ENCODE results near the gene PACRGL. TPM values are rescaled to one million over a fixed set of nuclear protein-coding genes. Genes with fewer than 3 reads are reported as not detected.
A peak's percentile ranks its signal among the peaks of the same experiment; 100 is the strongest.
"Not testable (repeated sequence)": the region's sequence is repeated elsewhere in the genome, so short reads cannot be mapped to it uniquely, and the experiment has no call there.

Gene PACRGL
- polyA plus RNA-seq, 4 donors = 4.3 to 18.8 (median 9.8) TPM

DNA sequence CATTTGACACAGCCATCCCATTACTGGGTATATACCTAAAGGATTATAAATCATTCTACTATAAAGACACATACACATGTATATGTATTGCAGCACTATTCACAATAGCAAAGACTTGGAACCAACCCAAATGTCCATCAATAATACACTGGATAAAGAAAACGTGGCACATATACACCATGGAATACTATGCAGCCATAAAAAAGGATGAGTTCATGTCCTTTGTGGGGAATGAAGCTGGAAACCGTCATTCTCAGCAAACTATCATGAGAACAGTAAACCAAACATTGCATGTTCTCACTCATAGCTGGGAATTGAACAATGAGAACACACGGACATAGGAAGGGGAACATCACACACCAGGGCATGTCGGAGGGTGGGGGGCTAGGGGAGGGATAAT, 45.7 kb downstream of the PACRGL start:
- not testable (repeated sequence) for FAIRE-seq
- 89 to 93% (median 93%) methylated on average over 4 of the region's 4 CpGs for WGBS, 3 donors

GRCh38 chr4:20752641-20753040, 52.4 kb downstream of the PACRGL start:
- 85 to 94% (median 93%) methylated on average over 3 of the region's 3 CpGs for WGBS, 3 donors
- FAIRE-seq (no peak), DNase-seq (no peak)
- no peak overlapping the region for H3K27ac ChIP-seq (ENCODE audit: low read depth in 1 of 3, low read length in 2 of 3)
- H3K4me3 ChIP-seq (ENCODE audit: low read depth in 1 of 3, low read length in 3 of 3) = no peak overlapping the region
- no peaks in the 10 kb centered on the region for H3K36me3 ChIP-seq (ENCODE audit: control insufficient read depth in 3 of 3, insufficient read depth in 2 of 3, low read depth in 1 of 3, low read length in 3 of 3)
- no peaks in the 10 kb centered on the region for H3K4me1 ChIP-seq (ENCODE audit: control insufficient read depth in 3 of 3, insufficient read depth in 2 of 3, low read depth in 1 of 3, low read length in 2 of 3)
- no peaks in the 10 kb centered on the region for H3K9me3 ChIP-seq (ENCODE audit: control insufficient read depth in 2 of 2, insufficient read depth in 1 of 2, low read depth in 1 of 2, low read length in 1 of 2)
- H3K27me3 ChIP-seq (ENCODE audit: control insufficient read depth in 3 of 3, insufficient read depth in 3 of 3, low read length in 3 of 3) = no peaks in the 10 kb centered on the region

More for the DNA sequence above, 45.7 kb downstream of the PACRGL start:
- H3K27ac ChIP-seq (ENCODE audit: low read depth in 1 of 3, low read length in 2 of 3); H3K4me1 ChIP-seq (ENCODE audit: control insufficient read depth in 3 of 3, insufficient read depth in 2 of 3, low read depth in 1 of 3, low read length in 2 of 3); H3K4me3 ChIP-seq (ENCODE audit: low read depth in 1 of 3, low read length in 3 of 3); H3K9me3 ChIP-seq (ENCODE audit: control insufficient read depth in 2 of 2, insufficient read depth in 1 of 2, low read depth in 1 of 2, low read length in 1 of 2); H3K36me3 ChIP-seq (ENCODE audit: control insufficient read depth in 3 of 3, insufficient read depth in 2 of 3, low read depth in 1 of 3, low read length in 3 of 3); DNase-seq; H3K27me3 ChIP-seq (ENCODE audit: control insufficient read depth in 3 of 3, insufficient read depth in 3 of 3, low read length in 3 of 3): not testable (repeated sequence)

DNA sequence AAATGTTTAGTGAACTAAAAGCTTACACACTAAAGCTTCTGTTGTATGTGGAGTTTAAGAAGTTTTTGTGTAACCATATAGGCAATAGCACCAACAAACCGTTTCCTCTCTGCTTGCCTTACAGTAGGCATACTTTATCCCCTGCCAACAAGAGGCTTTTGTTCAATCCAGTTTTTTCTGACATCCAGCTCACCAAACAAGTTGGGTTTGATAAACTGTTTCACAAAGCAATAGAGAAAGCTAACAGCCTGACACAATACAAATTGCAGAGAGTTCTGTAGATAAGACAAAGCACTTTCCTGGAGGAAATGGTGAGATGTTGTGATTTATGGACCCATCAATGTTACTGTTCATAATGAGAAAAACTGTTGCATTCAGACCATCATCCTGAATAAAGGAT, 53.8 kb downstream of the PACRGL start:
- no peak overlapping the region for H3K4me3 ChIP-seq (ENCODE audit: low read depth in 1 of 3, low read length in 3 of 3)
- no peaks in the 10 kb centered on the region for H3K27me3 ChIP-seq (ENCODE audit: control insufficient read depth in 3 of 3, insufficient read depth in 3 of 3, low read length in 3 of 3)
- H3K4me1 ChIP-seq (ENCODE audit: control insufficient read depth in 3 of 3, insufficient read depth in 2 of 3, low read depth in 1 of 3, low read length in 2 of 3) = no peaks in the 10 kb centered on the region
- H3K27ac ChIP-seq (ENCODE audit: low read depth in 1 of 3, low read length in 2 of 3) = no peak overlapping the region
- WGBS, 3 donors = 50 to 65% (median 64%) methylated on average over 1 of the region's 1 CpG
- no peaks in the 10 kb centered on the region for H3K9me3 ChIP-seq (ENCODE audit: control insufficient read depth in 2 of 2, insufficient read depth in 1 of 2, low read depth in 1 of 2, low read length in 1 of 2)
- no peaks in the 10 kb centered on the region for H3K36me3 ChIP-seq (ENCODE audit: control insufficient read depth in 3 of 3, insufficient read depth in 2 of 3, low read depth in 1 of 3, low read length in 3 of 3)
- DNase-seq (no peak), FAIRE-seq (no peak)

- Histone ChIP-seq H3K27me3 (ENCODE audit: control insufficient read depth in 3 of 3, insufficient read depth in 3 of 3, low read length in 3 of 3) (no peaks in the 10 kb centered on the region), H3K4me3 (ENCODE audit: low read depth in 1 of 3, low read length in 3 of 3) (no peak overlapping the region), H3K36me3 (ENCODE audit: control insufficient read depth in 3 of 3, insufficient read depth in 2 of 3, low read depth in 1 of 3, low read length in 3 of 3) (no peaks in the 10 kb centered on the region), H3K9me3 (ENCODE audit: control insufficient read depth in 2 of 2, insufficient read depth in 1 of 2, low read depth in 1 of 2, low read length in 1 of 2) (no peaks in the 10 kb centered on the region), H3K27ac (ENCODE audit: low read depth in 1 of 3, low read length in 2 of 3) (no peak overlapping the region), H3K4me1 (ENCODE audit: control insufficient read depth in 3 of 3, insufficient read depth in 2 of 3, low read depth in 1 of 3, low read length in 2 of 3) (no peaks in the 10 kb centered on the region)
- FAIRE-seq (no peak), DNase-seq (no peak)
- 76 to 83% (median 82%) methylated on average over 2 of the region's 2 CpGs for WGBS, 3 donors
Measured at GRCh38 chr4:20760053-20760452, 59.8 kb downstream of the PACRGL start.

DNA sequence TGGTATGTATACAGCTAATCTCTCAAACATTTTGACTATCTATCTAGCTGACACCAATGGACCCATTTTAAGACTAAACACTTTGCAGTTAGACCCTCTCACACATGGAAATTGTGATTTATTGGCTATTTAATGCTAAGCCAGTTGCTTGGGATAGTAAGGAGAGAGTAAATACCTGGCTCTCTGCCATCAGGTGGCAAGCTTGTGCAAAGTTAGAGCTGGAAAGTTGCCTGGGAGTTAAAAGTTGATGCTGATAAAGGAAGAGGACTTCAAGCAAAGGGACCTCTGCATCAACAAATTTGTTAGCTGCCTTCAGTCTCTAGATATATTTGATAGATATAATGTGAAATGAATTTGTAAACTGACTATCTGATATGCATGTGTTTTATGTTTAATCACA, 61.1 kb downstream of the PACRGL start:
- no peaks in the 10 kb centered on the region for H3K9me3 ChIP-seq (ENCODE audit: control insufficient read depth in 2 of 2, insufficient read depth in 1 of 2, low read depth in 1 of 2, low read length in 1 of 2)
- no peaks in the 10 kb centered on the region for H3K36me3 ChIP-seq (ENCODE audit: control insufficient read depth in 3 of 3, insufficient read depth in 2 of 3, low read depth in 1 of 3, low read length in 3 of 3)
- no peak for FAIRE-seq

DNA sequence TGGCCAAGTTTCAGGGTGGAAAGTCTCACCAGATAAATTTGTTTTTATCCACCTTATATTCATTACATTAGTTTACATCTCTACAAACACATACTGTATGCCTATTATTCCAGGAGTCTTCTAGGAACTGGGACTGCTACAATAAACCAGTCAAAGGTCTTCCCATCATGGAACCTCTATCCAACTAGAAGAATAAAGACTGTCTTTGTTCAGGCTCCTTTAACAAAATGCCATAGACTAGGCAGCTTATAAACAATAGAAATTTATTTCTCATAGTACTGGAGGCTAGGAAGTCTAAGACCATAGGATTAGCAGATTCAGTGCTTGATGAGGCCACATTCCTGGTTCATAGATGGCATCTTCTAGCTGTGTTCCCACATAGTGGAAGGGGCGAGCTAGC, 61.6 kb downstream of the PACRGL start:
- no peak for DNase-seq
- Histone ChIP-seq H3K27ac (ENCODE audit: low read depth in 1 of 3, low read length in 2 of 3) (no peak overlapping the region), H3K27me3 (ENCODE audit: control insufficient read depth in 3 of 3, insufficient read depth in 3 of 3, low read length in 3 of 3) (no peaks in the 10 kb centered on the region), H3K4me1 (ENCODE audit: control insufficient read depth in 3 of 3, insufficient read depth in 2 of 3, low read depth in 1 of 3, low read length in 2 of 3) (no peaks in the 10 kb centered on the region), H3K4me3 (ENCODE audit: low read depth in 1 of 3, low read length in 3 of 3) (no peak overlapping the region), H3K36me3 (ENCODE audit: control insufficient read depth in 3 of 3, insufficient read depth in 2 of 3, low read depth in 1 of 3, low read length in 3 of 3) (no peaks in the 10 kb centered on the region), H3K9me3 (ENCODE audit: control insufficient read depth in 2 of 2, insufficient read depth in 1 of 2, low read depth in 1 of 2, low read length in 1 of 2) (no peaks in the 10 kb centered on the region)
- no peak for FAIRE-seq
- 94 to 98% (median 95%) methylated on average over 1 of the region's 1 CpG for WGBS, 3 donors

More for the DNA sequence above, 61.1 kb downstream of the PACRGL start:
- Histone ChIP-seq H3K27ac (ENCODE audit: low read depth in 1 of 3, low read length in 2 of 3) (no peak overlapping the region), H3K4me3 (ENCODE audit: low read depth in 1 of 3, low read length in 3 of 3) (no peak overlapping the region), H3K27me3 (ENCODE audit: control insufficient read depth in 3 of 3, insufficient read depth in 3 of 3, low read length in 3 of 3) (no peaks in the 10 kb centered on the region), H3K4me1 (ENCODE audit: control insufficient read depth in 3 of 3, insufficient read depth in 2 of 3, low read depth in 1 of 3, low read length in 2 of 3) (no peaks in the 10 kb centered on the region)
- DNase-seq = no peak

DNA sequence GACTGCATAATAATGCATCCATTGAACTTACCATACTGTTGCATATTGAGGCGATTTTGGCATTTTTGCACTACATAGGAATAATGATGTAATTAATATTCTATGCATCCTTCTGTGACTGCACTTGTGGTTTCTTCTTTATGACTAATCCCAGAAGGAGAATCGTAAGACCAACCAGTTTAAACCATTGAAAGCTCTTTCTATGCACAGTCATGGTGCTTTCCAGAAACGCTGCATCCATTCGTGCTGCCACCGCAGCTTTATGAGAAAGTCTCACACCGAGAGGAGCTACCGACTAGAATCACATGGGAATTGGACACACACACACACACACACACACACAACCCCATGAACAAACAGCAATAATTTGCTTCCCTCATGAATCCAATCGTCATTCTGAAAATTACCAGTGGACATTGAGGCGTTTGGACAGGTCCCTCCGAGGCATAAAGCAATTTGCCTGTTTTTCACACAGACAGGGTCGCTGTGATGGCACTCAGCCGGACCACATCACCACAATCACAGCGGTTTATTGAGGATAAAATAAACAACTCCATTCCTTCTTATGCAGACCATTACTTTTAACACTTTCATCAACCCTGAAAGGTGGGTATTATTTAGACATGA, 64.2 kb downstream of the PACRGL start:
- Histone ChIP-seq H3K27ac (ENCODE audit: low read depth in 1 of 3, low read length in 2 of 3) (no peak overlapping the region), H3K4me1 (ENCODE audit: control insufficient read depth in 3 of 3, insufficient read depth in 2 of 3, low read depth in 1 of 3, low read length in 2 of 3) (no peaks in the 10 kb centered on the region), H3K9me3 (ENCODE audit: control insufficient read depth in 2 of 2, insufficient read depth in 1 of 2, low read depth in 1 of 2, low read length in 1 of 2) (no peaks in the 10 kb centered on the region), H3K4me3 (ENCODE audit: low read depth in 1 of 3, low read length in 3 of 3) (no peak overlapping the region), H3K36me3 (ENCODE audit: control insufficient read depth in 3 of 3, insufficient read depth in 2 of 3, low read depth in 1 of 3, low read length in 3 of 3) (no peaks in the 10 kb centered on the region), H3K27me3 (ENCODE audit: control insufficient read depth in 3 of 3, insufficient read depth in 3 of 3, low read length in 3 of 3) (no peaks in the 10 kb centered on the region)
- no peak for DNase-seq
- no peak for FAIRE-seq
- WGBS, 3 donors = 79 to 90% (median 86%) methylated on average over 13 of the region's 13 CpGs

- no peak for FAIRE-seq
- DNase-seq = peak; percentile 37 to 60
- WGBS, 3 donors = 31 to 35% (median 34%) methylated on average over 14 of the region's 14 CpGs
- Histone ChIP-seq H3K9me3 (ENCODE audit: control insufficient read depth in 2 of 2, insufficient read depth in 1 of 2, low read depth in 1 of 2, low read length in 1 of 2) (no peaks in the 10 kb centered on the region), H3K4me1 (ENCODE audit: control insufficient read depth in 3 of 3, insufficient read depth in 2 of 3, low read depth in 1 of 3, low read length in 2 of 3) (peaks cover 0 to 3% (median 0%) of the 10 kb centered on the region in 3 donors), H3K36me3 (ENCODE audit: control insufficient read depth in 3 of 3, insufficient read depth in 2 of 3, low read depth in 1 of 3, low read length in 3 of 3) (no peaks in the 10 kb centered on the region), H3K27me3 (ENCODE audit: control insufficient read depth in 3 of 3, insufficient read depth in 3 of 3, low read length in 3 of 3) (no peaks in the 10 kb centered on the region), H3K27ac (ENCODE audit: low read depth in 1 of 3, low read length in 2 of 3) (no peak overlapping the region), H3K4me3 (ENCODE audit: low read depth in 1 of 3, low read length in 3 of 3) (no peak overlapping the region)
Measured at GRCh38 chr4:20773144-20773997, 73.1 kb downstream of the PACRGL start.

Data from small intestine (tissue), 7 donors.